ENCODE data around the gene CLDN7.

CLDN7 gene

GRCh38 chr17:7256766-7257456 is 5.4 kb downstream of the CLDN7 start:
- H3K4me3 ChIP-seq = no peak overlapping the region
- H3K27ac ChIP-seq = no peak overlapping the region
- H3K27me3 ChIP-seq = peaks cover 0 to 18% of the 10 kb centered on the region in 2 donors
- intact Hi-C loops (cut with DNase I; ENCODE audit: low total_unique reads) = loop anchor here (10.0 kb wide), 2 partner anchors 88 to 308 kb away; partner anchors contain the start of gene SENP3
- H3K4me1 ChIP-seq = peaks cover 0 to 35% (median 21%) of the 10 kb centered on the region in 4 donors
- no peak for TF ChIP-seq CTCF (IDR thresholded peaks at IDR 0.05)
- DNase-seq = no peak
- no peaks in the 10 kb centered on the region for H3K9me3 ChIP-seq
- peaks cover 30 to 62% (median 55%) of the 10 kb centered on the region in 3 donors for H3K36me3 ChIP-seq

- no peak overlapping the region for H3K4me3 ChIP-seq
- no peak overlapping the region for H3K27ac ChIP-seq
- H3K36me3 ChIP-seq = peaks cover 30 to 54% (median 51%) of the 10 kb centered on the region in 3 donors
- DNase-seq = no peak
- peaks cover 0 to 35% (median 21%) of the 10 kb centered on the region in 4 donors for H3K4me1 ChIP-seq
- H3K9me3 ChIP-seq = no peaks in the 10 kb centered on the region
- no peaks in the 10 kb centered on the region for H3K27me3 ChIP-seq
- TF ChIP-seq CTCF (IDR thresholded peaks at IDR 0.05) = no peak
- intact Hi-C loops (cut with DNase I; ENCODE audit: low total_unique reads) = loop anchor here (10.0 kb wide), 2 partner anchors 90 to 310 kb away; partner anchors contain the start of gene SENP3
Measured at GRCh38 chr17:7254511-7254910, 7.8 kb downstream of the CLDN7 start.

GRCh38 chr17:7253082-7253481 is 9.2 kb downstream of the CLDN7 start:
- H3K27ac ChIP-seq = peak overlapping the region; percentile 96 to 100
- intact Hi-C loops (cut with DNase I; ENCODE audit: low total_unique reads) = loop anchor here (10.0 kb wide), 2 partner anchors 92 to 312 kb away; partner anchors contain the start of gene SENP3
- TF ChIP-seq CTCF (IDR thresholded peaks at IDR 0.05) = no peak

GRCh38 chr17:7252176-7253043 is 9.9 kb downstream of the CLDN7 start, which contains the start of gene ELP5:
Gene ELP5, plus strand, starts transcription at chr17:7252215. Its CDS starts 336 bp downstream, at chr17:7252551.
- H3K36me3 ChIP-seq = peaks cover 22 to 33% (median 32%) of the 10 kb centered on the region in 3 donors
- peak; percentile 94 to 97 for DNase-seq
- peak within 1 kb of the TSS; percentile 96 to 100 for H3K27ac ChIP-seq
- H3K4me1 ChIP-seq = peaks cover 0 to 40% (median 32%) of the 10 kb centered on the region in 4 donors
- H3K4me3 ChIP-seq = peak within 1 kb of the TSS; percentile 94 to 98
- H3K9me3 ChIP-seq = no peaks in the 10 kb centered on the region
- no peak for TF ChIP-seq CTCF (IDR thresholded peaks at IDR 0.05)
- no peaks in the 10 kb centered on the region for H3K27me3 ChIP-seq
- intact Hi-C loops (cut with DNase I; ENCODE audit: low total_unique reads) = loop anchor here (10.0 kb wide), 2 partner anchors 92 to 312 kb away; partner anchors contain the start of gene SENP3

More at GRCh38 chr17:7253082-7253481, 9.2 kb downstream of the CLDN7 start:
- no peaks in the 10 kb centered on the region for H3K9me3 ChIP-seq
- no peaks in the 10 kb centered on the region for H3K27me3 ChIP-seq
- H3K4me3 ChIP-seq = peak overlapping the region; percentile 94 to 98
- H3K36me3 ChIP-seq = peaks cover 24 to 39% (median 37%) of the 10 kb centered on the region in 3 donors
- peaks cover 0 to 40% (median 32%) of the 10 kb centered on the region in 4 donors for H3K4me1 ChIP-seq
- no peak for DNase-seq

DNA sequence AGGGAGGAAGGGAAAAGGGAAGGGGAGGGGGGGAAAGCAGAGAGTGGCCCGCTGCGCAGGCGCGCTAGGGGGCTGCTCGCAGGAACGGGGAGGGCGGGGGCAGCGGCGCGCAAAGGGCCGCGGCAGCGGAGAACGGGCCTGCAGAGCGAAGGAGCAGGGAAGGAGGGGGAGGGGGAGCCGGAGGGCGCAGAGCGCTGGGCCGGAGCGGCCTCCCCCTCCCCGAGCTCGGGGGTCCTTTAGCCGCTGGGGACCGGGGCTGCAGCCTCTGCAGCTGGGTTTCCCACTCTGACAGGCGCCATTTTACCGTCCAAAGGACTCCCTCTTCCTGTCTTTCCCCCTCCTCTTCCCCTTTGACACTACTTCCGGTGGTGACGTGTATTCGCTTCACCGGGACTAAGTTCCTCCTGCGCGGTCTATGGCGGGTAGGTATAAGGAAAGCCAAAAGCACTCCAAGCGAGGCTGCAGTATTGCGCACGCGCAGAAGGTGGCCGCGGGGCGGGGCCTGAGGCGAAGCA is 10.6 kb downstream of the CLDN7 start, which contains the start of gene CTDNEP1:
Gene CTDNEP1 (minus strand): TSS at position 74 of the 515 bp plus-strand sequence. CDS start 438 bp downstream, outside the sequence.
- no peak for TF ChIP-seq CTCF (IDR thresholded peaks at IDR 0.05)
- Histone ChIP-seq H3K27me3 (no peaks in the 10 kb centered on the region), H3K4me1 (peaks cover 0 to 40% (median 32%) of the 10 kb centered on the region in 4 donors), H3K27ac (peak within 1 kb of the TSS; percentile 96 to 100), H3K36me3 (peaks cover 17 to 30% (median 30%) of the 10 kb centered on the region in 3 donors), H3K4me3 (peak within 1 kb of the TSS; percentile 94 to 98), H3K9me3 (no peaks in the 10 kb centered on the region)
- DNase-seq = peak; percentile 98
- intact Hi-C loops (cut with DNase I; ENCODE audit: low total_unique reads) = loop anchor here (10.0 kb wide), 2 partner anchors 93 to 313 kb away; partner anchors contain the start of gene SENP3

All from tibial artery (tissue), 4 donors.